Kidney (tissue), 14 donors: Measurements from ENCODE around the gene CRACDL. TPM values are rescaled to one million over a fixed set of nuclear protein-coding genes. Genes with fewer than 3 reads are reported as not detected.

Experiments
- DNase-seq, 5 donors: peaks; one replicate each; pipeline ENCODE4 v3.0.0-alpha.2; 2013 to 2020
- FAIRE-seq: peaks from 2 replicates; lab custom pipeline; 2012; peaks lifted over from hg19 to GRCh38; lab: Jason Lieb, UNC
- H3K27ac ChIP-seq, 2 donors: one replicate each; pipeline ENCODE4 v1.7.0; 2013; ENCODE audit warnings: low read depth in 2 of 2, low read length in 2 of 2, inconsistent platforms in 1 of 2
- H3K27me3 ChIP-seq: one replicate; pipeline ENCODE4 v1.7.1; 2013; ENCODE audit warnings: low read length, inconsistent platforms; ENCODE audit not compliant: control insufficient read depth, insufficient read depth
- H3K36me3 ChIP-seq, 3 donors: one replicate each; pipeline versions ENCODE4 v1.7.0 to v1.7.1; 2013; ENCODE audit warnings: low read length in 3 of 3, control low read depth in 1 of 3, inconsistent platforms in 1 of 3; ENCODE audit not compliant: insufficient read depth in 3 of 3, control insufficient read depth in 2 of 3
- H3K4me1 ChIP-seq, 3 donors: one replicate each; pipeline versions ENCODE4 v1.7.0 to v1.7.1; 2013; ENCODE audit warnings: low read length in 3 of 3, inconsistent platforms in 1 of 3, low read depth in 1 of 3; ENCODE audit not compliant: control insufficient read depth in 2 of 3, insufficient read depth in 2 of 3
- H3K4me3 ChIP-seq, 3 donors: one replicate each; pipeline versions ENCODE4 v1.7.0 to v1.8.1; 2013; ENCODE audit warnings: low read length in 3 of 3, control low read depth in 1 of 3, inconsistent platforms in 1 of 3
- H3K9ac ChIP-seq, 3 donors: one replicate each; pipeline versions ENCODE4 v1.7.0 to v1.7.1; 2013; ENCODE audit warnings: low read length in 3 of 3, control low read depth in 1 of 3, inconsistent platforms in 1 of 3
- H3K9me3 ChIP-seq, 3 donors: one replicate each; pipeline versions ENCODE4 v1.7.0 to v1.7.1; 2013; ENCODE audit warnings: low read length in 3 of 3, control low read depth in 1 of 3, inconsistent platforms in 1 of 3; ENCODE audit not compliant: control insufficient read depth in 2 of 3, insufficient read depth in 1 of 3
- intact Hi-C: fragments of 100-400 bp; cut with DNase I; formaldehyde crosslinking; loops from one replicate; pipeline ENCODE4 v1.11.1; 2022
- polyA plus RNA-seq: library from polyadenylated mRNA; stranded (reverse); fragments of 350-450 nt; fragmentation: Illumina TruSeq; extraction: RNeasy Lipid Tissue Mini Kit (QIAGEN cat#74804); gene quantifications from one replicate; pipeline ENCODE4 v1.2.3, GENCODE V29; 2014; ENCODE audit warnings: low read depth, low replicate concordance; ENCODE audit not compliant: insufficient read depth
- total RNA-seq: library from RNA; stranded (reverse); fragmentation: NEBNext Ultra II Directional; extraction: Animal tissue kit (Norgen Biotek cat#: 25700); gene quantifications from one replicate; pipeline ENCODE4 v1.2.1, GENCODE V29; 2021
- TF ChIP-seq, protein P1 (sequence below): IDR thresholded peaks from 3 replicates; pipeline ENCODE4 v1.5.1; 2012; ENCODE audit warnings: mild to moderate bottlenecking, moderate library complexity, borderline replicate concordance; ENCODE audit not compliant: insufficient read depth; ENCODE audit errors: extremely low read depth
- donor health status: control.
- donor health status: control.
- donor health status: control.
- donor health status: control.
- donor health status: control.
- donor health status: DM: yes; HTN: yes; CAD: no.
- donor health status: Normal renal cell carcinoma (clear cell type).

CRACDL gene
- total and polyA plus RNA-seq, 2 donors from 2014 or later, result 4.3 to 14.8 TPM

GRCh38 chr2:98842136-98842535 lies 93.9 kb downstream of the CRACDL start:
- DNase-seq, result no peak
- Histone ChIP-seq H3K27me3 (no peaks in the 10 kb centered on the region), H3K36me3 (no peaks in the 10 kb centered on the region), H3K9me3 (no peaks in the 10 kb centered on the region), H3K9ac (no peak overlapping the region), H3K4me1 (no peaks in the 10 kb centered on the region), H3K27ac (no peak overlapping the region), H3K4me3 (no peak overlapping the region)
- intact Hi-C loops, result no loop called here
- FAIRE-seq, result peak; percentile 96
- TF ChIP-seq, protein P1, sequence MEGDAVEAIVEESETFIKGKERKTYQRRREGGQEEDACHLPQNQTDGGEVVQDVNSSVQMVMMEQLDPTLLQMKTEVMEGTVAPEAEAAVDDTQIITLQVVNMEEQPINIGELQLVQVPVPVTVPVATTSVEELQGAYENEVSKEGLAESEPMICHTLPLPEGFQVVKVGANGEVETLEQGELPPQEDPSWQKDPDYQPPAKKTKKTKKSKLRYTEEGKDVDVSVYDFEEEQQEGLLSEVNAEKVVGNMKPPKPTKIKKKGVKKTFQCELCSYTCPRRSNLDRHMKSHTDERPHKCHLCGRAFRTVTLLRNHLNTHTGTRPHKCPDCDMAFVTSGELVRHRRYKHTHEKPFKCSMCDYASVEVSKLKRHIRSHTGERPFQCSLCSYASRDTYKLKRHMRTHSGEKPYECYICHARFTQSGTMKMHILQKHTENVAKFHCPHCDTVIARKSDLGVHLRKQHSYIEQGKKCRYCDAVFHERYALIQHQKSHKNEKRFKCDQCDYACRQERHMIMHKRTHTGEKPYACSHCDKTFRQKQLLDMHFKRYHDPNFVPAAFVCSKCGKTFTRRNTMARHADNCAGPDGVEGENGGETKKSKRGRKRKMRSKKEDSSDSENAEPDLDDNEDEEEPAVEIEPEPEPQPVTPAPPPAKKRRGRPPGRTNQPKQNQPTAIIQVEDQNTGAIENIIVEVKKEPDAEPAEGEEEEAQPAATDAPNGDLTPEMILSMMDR, result no peak

GRCh38 chr2:98839292-98839691 lies 96.7 kb downstream of the CRACDL start:
- H3K4me1 ChIP-seq, result no peaks in the 10 kb centered on the region
- no peak for FAIRE-seq
- no peak for DNase-seq
- H3K4me3 ChIP-seq, result no peak overlapping the region
- TF ChIP-seq, protein P1, result no peak
- H3K36me3 ChIP-seq, result no peaks in the 10 kb centered on the region
- no peaks in the 10 kb centered on the region for H3K9me3 ChIP-seq
- no peak overlapping the region for H3K27ac ChIP-seq
- intact Hi-C loops, result loop anchor here (5.0 kb wide), 1 partner anchor 192 kb away; no protein-coding TSS in a partner anchor
- no peak overlapping the region for H3K9ac ChIP-seq
- H3K27me3 ChIP-seq, result no peaks in the 10 kb centered on the region

DNA sequence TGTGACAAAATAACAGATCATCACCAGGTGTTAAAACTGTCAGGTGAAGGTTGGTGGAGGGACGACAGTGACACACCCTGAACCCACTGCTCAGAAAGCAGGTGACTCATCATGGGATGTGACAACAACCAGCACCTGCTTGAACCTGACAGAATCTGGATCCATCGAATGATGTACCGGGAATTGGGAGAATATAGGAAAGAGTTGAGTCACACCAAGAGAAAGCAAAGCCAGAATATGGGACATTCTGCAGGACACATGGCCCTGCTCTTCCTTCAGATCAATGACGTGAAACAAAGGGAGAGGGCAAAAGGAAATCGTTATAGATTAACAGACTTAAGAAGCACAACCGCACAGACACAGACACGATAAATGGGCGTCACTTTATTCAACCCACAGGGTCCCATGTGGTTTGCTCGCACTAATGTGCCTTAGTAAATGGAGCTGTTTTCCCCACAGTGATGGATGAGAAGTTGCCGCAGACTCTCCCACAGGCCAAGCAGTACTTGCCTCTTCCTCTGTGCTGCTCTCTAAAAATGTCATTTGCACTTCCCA lies 100.1 kb downstream of the CRACDL start:
- H3K4me3 ChIP-seq, result no peak overlapping the region
- H3K4me1 ChIP-seq, result peaks cover 0 to 4% (median 3%) of the 10 kb centered on the region in 3 donors
- FAIRE-seq, result no peak
- no peak overlapping the region for H3K27ac ChIP-seq
- no peak overlapping the region for H3K9ac ChIP-seq
- no peaks in the 10 kb centered on the region for H3K36me3 ChIP-seq
- TF ChIP-seq, protein P1, result no peak
- H3K27me3 ChIP-seq, result no peaks in the 10 kb centered on the region
- intact Hi-C loops, result loop anchor here (5.0 kb wide), 1 partner anchor 189 kb away; no protein-coding TSS in a partner anchor
- no peak for DNase-seq
- no peaks in the 10 kb centered on the region for H3K9me3 ChIP-seq

DNA sequence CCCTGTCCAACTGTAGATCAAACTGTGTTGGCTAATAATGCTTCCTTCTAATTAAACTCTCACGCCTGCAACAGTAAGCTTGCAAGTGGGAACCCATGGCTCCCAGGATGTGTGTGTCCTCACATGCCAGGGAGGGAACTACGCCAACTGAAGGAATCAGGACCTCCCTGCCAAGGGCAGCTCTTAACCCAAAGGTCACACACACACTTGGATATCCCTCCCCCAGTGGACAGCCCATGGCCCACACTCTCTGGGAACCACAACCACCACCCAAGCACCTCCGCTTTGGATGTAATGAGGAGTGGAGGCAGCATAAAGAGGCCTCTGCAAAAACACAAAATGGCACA lies 102.1 kb downstream of the CRACDL start:
- no peaks in the 10 kb centered on the region for H3K9me3 ChIP-seq
- H3K9ac ChIP-seq, result no peak overlapping the region
- no peaks in the 10 kb centered on the region for H3K27me3 ChIP-seq
- H3K27ac ChIP-seq, result peak overlapping the region in 1 of 2 donors; percentile 23
- TF ChIP-seq, protein P1, result no peak
- intact Hi-C loops, result no loop called here
- no peak for FAIRE-seq
- no peak overlapping the region for H3K4me3 ChIP-seq
- no peaks in the 10 kb centered on the region for H3K36me3 ChIP-seq
- peaks cover 0 to 4% (median 3%) of the 10 kb centered on the region in 3 donors for H3K4me1 ChIP-seq
- peak in 1 of 5 donors; percentile 46 for DNase-seq
